ENCODE measurements around the gene OR10G2. TPM values are rescaled to one million over a fixed set of nuclear protein-coding genes. Genes with fewer than 3 reads are reported as not detected.
"Not testable (repeated sequence)": the region's sequence is repeated elsewhere in the genome, so short reads cannot be mapped to it uniquely, and the experiment has no call there.

Gene OR10G2
- total RNA-seq, 1 donor from 2014 or later: not detected

GRCh38 chr14:21647380-21647779, 12.6 kb upstream of the OR10G2 start:
- no peak for TF ChIP-seq CTCF (IDR thresholded peaks at IDR 0.05; ENCODE audit: insufficient read depth, low read length, severe bottlenecking)
- H3K4me3 ChIP-seq (ENCODE audit: low read depth, low read length): no peak overlapping the region
- H3K27me3 ChIP-seq (ENCODE audit: control insufficient read depth, insufficient read depth, low read length): no peaks in the 10 kb centered on the region
- no peak for FAIRE-seq
- no peak for DNase-seq (ENCODE audit: low read depth)
- no peaks in the 10 kb centered on the region for H3K36me3 ChIP-seq (ENCODE audit: control insufficient read depth, insufficient read depth, low read length)

GRCh38 chr14:21643407-21643806, 8.7 kb upstream of the OR10G2 start:
- peak; percentile 47 for FAIRE-seq
- Histone ChIP-seq H3K4me3 (ENCODE audit: low read depth, low read length) (no peak overlapping the region), H3K27me3 (ENCODE audit: control insufficient read depth, insufficient read depth, low read length) (no peaks in the 10 kb centered on the region), H3K36me3 (ENCODE audit: control insufficient read depth, insufficient read depth, low read length) (no peaks in the 10 kb centered on the region)
- DNase-seq (ENCODE audit: low read depth): no peak
- no peak for TF ChIP-seq CTCF (IDR thresholded peaks at IDR 0.05; ENCODE audit: insufficient read depth, low read length, severe bottlenecking)

- Histone ChIP-seq H3K4me3 (ENCODE audit: low read depth, low read length) (no peak overlapping the region), H3K36me3 (ENCODE audit: control insufficient read depth, insufficient read depth, low read length) (no peaks in the 10 kb centered on the region), H3K27me3 (ENCODE audit: control insufficient read depth, insufficient read depth, low read length) (no peaks in the 10 kb centered on the region)
- TF ChIP-seq CTCF (IDR thresholded peaks at IDR 0.05; ENCODE audit: insufficient read depth, low read length, severe bottlenecking): no peak
- DNase-seq (ENCODE audit: low read depth) (no peak), FAIRE-seq (no peak)
Observed at GRCh38 chr14:21642683-21643082, 7.9 kb upstream of the OR10G2 start.

GRCh38 chr14:21631084-21631483, 3.7 kb downstream of the OR10G2 start:
- FAIRE-seq (peak; percentile 40), DNase-seq (ENCODE audit: low read depth) (peak; percentile 86)
- Histone ChIP-seq H3K27me3 (ENCODE audit: control insufficient read depth, insufficient read depth, low read length) (no peaks in the 10 kb centered on the region), H3K36me3 (ENCODE audit: control insufficient read depth, insufficient read depth, low read length) (no peaks in the 10 kb centered on the region), H3K4me3 (ENCODE audit: low read depth, low read length) (no peak overlapping the region)
- TF ChIP-seq CTCF (IDR thresholded peaks at IDR 0.05; ENCODE audit: insufficient read depth, low read length, severe bottlenecking): no peak

GRCh38 chr14:21630503-21630902, 4.2 kb downstream of the OR10G2 start:
- not testable (repeated sequence) for FAIRE-seq; H3K4me3 ChIP-seq (ENCODE audit: low read depth, low read length); H3K36me3 ChIP-seq (ENCODE audit: control insufficient read depth, insufficient read depth, low read length); DNase-seq (ENCODE audit: low read depth); H3K27me3 ChIP-seq (ENCODE audit: control insufficient read depth, insufficient read depth, low read length)

- no peak for TF ChIP-seq CTCF (IDR thresholded peaks at IDR 0.05; ENCODE audit: insufficient read depth, low read length, severe bottlenecking)
- H3K36me3 ChIP-seq (ENCODE audit: control insufficient read depth, insufficient read depth, low read length): no peaks in the 10 kb centered on the region
- DNase-seq (ENCODE audit: low read depth) (peak; percentile 47), FAIRE-seq (no peak)
- H3K27me3 ChIP-seq (ENCODE audit: control insufficient read depth, insufficient read depth, low read length): no peaks in the 10 kb centered on the region
- no peak overlapping the region for H3K4me3 ChIP-seq (ENCODE audit: low read depth, low read length)
Observed at GRCh38 chr14:21626491-21627230, 8.1 kb downstream of the OR10G2 start.

Measured in bronchial epithelial cell (primary cell).